NB4 (cell line): ENCODE data around the gene SKIC8.

ENCODE experiments used
- DNase-seq: peaks from one replicate; pipeline ENCODE4 v3.0.0; 2010; ENCODE audit warnings: low read depth
- H3K4me3 ChIP-seq: one replicate; pipeline ENCODE4 v1.5.1; 2011; ENCODE audit warnings: mild to moderate bottlenecking, low read depth, low read length, moderate library complexity
- MYC ChIP-seq: IDR thresholded peaks from 2 replicates; pipeline ENCODE4 v1.6.1; 2011; ENCODE audit warnings: low read depth, low read length
- POLR2A ChIP-seq: IDR thresholded peaks from 2 replicates; pipeline ENCODE4 v1.6.1; 2011; ENCODE audit warnings: mild to moderate bottlenecking; ENCODE audit not compliant: insufficient read length; ENCODE audit errors: extremely low read depth
- TF ChIP-seq, protein P1 (sequence below): IDR thresholded peaks from 2 replicates; pipeline ENCODE4 v1.6.1; 2011; ENCODE audit warnings: low read depth, low read length
- TF ChIP-seq, protein P2 (sequence below): IDR thresholded peaks from one replicate; pipeline ENCODE4 v1.5.1; 2012; ENCODE audit warnings: low read depth, low read length

Gene SKIC8

DNA sequence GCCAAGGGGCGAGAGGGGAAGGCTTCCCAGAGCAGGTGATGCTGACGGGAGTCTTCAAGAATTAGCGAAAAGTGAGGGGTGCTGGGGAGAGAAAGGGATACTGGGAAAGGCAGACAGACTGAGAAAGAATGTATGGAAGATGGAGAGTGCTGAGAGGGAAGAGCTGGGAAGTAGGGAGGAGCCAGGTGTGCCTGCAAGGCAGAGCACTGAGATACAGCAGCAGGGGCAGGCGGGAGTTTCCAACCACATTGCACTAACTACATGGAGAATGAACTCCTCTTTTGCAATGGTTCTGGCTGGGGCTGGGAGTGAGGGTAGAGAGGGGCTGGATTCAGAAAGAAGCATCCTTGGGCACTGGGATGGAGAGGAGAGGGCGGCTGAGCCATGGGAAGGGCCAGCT lies 24.7 kb upstream of the SKIC8 start:
- DNase-seq, result no peak
- TF ChIP-seq POLR2A (no peak), MYC (no peak)
- TF ChIP-seq, protein P1, sequence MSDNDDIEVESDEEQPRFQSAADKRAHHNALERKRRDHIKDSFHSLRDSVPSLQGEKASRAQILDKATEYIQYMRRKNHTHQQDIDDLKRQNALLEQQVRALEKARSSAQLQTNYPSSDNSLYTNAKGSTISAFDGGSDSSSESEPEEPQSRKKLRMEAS, result no peak
- TF ChIP-seq, protein P2, sequence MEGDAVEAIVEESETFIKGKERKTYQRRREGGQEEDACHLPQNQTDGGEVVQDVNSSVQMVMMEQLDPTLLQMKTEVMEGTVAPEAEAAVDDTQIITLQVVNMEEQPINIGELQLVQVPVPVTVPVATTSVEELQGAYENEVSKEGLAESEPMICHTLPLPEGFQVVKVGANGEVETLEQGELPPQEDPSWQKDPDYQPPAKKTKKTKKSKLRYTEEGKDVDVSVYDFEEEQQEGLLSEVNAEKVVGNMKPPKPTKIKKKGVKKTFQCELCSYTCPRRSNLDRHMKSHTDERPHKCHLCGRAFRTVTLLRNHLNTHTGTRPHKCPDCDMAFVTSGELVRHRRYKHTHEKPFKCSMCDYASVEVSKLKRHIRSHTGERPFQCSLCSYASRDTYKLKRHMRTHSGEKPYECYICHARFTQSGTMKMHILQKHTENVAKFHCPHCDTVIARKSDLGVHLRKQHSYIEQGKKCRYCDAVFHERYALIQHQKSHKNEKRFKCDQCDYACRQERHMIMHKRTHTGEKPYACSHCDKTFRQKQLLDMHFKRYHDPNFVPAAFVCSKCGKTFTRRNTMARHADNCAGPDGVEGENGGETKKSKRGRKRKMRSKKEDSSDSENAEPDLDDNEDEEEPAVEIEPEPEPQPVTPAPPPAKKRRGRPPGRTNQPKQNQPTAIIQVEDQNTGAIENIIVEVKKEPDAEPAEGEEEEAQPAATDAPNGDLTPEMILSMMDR, result no peak
- no peak overlapping the region for H3K4me3 ChIP-seq

DNA sequence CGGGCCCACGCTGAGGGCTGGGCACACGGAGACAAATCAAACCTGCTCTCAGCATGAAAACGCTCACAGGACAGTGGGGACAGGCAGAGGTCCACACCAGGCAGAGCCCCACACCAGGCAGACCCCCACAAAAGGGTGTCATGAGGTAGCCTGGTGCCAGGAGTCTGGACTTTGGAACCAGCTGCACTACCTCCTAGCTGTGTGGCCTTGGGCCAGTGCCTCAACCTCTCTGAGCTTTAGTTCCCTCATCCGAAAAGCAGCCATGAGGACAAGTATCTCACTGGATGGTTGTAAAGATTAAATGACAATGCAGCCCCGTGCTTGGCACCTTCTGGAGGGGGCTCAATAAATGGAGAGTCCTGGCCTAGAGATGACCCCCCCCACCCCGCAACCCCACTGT lies 24.3 kb upstream of the SKIC8 start:
- H3K4me3 ChIP-seq, result no peak overlapping the region
- TF ChIP-seq, protein P1, result no peak
- TF ChIP-seq MYC (no peak), POLR2A (no peak)
- TF ChIP-seq, protein P2, result no peak
- DNase-seq, result no peak

DNA sequence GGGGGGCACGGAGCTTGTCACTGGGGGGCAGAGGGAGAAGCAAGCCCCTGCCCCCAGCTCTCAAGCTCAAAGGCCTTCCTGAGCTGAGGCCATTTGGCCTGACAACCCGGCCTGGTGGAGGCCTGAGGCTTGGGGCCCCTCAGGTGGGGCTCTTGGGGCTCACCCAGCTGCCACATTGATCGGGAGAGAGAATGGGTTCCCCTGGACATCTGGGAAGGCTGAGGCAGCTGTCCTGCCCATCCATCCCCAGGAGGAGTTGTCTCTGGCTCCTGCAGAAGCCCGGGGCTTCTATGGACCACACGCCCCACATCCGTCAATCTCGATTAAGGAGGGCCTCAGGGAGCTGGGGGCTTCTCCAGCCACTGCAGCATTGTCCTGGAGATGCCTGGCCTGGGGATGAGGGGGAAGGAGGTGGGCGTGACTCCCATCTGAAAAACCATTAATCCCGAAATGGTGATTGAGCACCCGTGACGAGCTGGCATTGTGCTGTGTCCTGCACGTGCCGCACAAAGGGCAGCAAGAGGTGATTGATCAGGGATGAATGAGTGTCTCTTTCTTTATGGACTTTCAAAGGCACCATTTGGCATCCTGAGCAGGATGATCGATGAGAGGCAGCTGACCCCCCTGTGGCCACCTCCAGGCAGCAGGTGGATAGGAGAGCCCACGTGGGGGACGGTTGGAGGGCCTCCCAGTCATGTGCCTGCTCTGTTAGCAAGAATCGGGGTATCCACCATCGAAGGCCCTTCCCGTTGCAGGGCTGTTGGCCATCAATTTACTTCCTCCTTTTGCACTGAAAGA lies 23.5 kb upstream of the SKIC8 start:
- no peak for DNase-seq
- TF ChIP-seq, protein P1, result no peak
- TF ChIP-seq POLR2A (no peak), MYC (no peak)
- TF ChIP-seq, protein P2, result no peak
- H3K4me3 ChIP-seq, result no peak overlapping the region

DNA sequence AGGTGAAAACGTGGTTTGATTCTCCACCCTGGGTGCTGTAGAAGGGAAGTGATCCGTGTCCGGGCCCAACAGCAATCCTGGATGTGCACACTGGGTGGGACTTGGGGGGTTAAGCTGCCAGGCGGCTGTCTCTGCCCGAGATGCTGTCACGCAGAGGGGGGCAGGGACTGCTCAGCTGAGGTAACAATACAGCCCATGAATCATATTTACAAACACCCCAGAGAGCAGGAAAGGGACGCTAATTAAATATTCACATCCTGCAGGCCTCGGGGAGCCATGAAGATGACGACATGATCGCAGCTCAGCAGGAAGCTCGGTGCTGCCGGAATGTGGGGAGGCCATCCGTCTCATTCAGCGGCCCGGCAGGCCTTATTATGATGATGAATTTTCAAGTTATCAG lies 22.8 kb upstream of the SKIC8 start:
- no peak overlapping the region for H3K4me3 ChIP-seq
- no peak for TF ChIP-seq POLR2A
- TF ChIP-seq, protein P1, result no peak
- TF ChIP-seq MYC, result no peak
- TF ChIP-seq, protein P2, result no peak
- no peak for DNase-seq

DNA sequence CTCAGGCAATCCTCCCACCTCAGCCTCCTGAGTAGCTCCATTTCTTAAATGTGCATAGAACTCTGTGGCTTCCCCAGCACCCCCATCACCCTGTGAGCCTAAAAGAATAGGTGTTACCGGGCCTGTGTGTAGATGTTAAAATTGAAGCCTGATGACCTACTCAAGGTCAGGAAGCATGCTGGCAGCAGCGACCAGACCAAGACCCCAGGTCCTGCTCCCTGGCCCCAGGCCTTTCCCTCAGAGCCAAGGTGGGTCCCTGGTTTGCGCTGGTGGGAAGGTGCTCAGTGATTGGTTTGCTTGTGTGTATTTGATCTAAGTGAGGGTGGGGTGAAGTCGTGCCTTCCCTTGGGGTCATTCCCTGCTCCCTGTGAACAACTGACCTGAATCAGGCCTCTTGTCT lies 22.4 kb upstream of the SKIC8 start:
- no peak overlapping the region for H3K4me3 ChIP-seq
- DNase-seq, result no peak
- TF ChIP-seq POLR2A, result no peak
- TF ChIP-seq, protein P1, result no peak
- TF ChIP-seq, protein P2, result no peak
- TF ChIP-seq MYC, result no peak
